ENCODE results near the gene IFITM1.

- TF ChIP-seq CTCF (conservative IDR thresholded peaks at IDR 0.05 in 1 of 2, IDR thresholded peaks at IDR 0.05 in 1 of 2; ENCODE audit: extremely low read depth in 1 of 2, insufficient read depth in 1 of 2, low read depth in 1 of 2, low read length in 2 of 2) (no peak), EZH2 (IDR thresholded peaks at IDR 0.05; ENCODE audit: borderline replicate concordance, low read length) (no peak)
Measured at GRCh38 chr11:271319-271715, 42.5 kb upstream of the IFITM1 start.
